A549 treated with DMSO at 1 μM for 4 hours (cell line): ENCODE measurements around the gene BANK1. TPM values are rescaled to one million over a fixed set of nuclear protein-coding genes. Genes with fewer than 3 reads are reported as not detected.

ENCODE experiments used
- total RNA-seq: library from RNA; stranded (reverse); fragments of 200-300 nt; extraction: Qiagen RNA extraction; gene quantifications from 5 replicates; pipeline ENCODE4 v1.2.3, GENCODE V29; 2022; ENCODE audit warnings: low read depth

The BANK1 gene
- total RNA-seq: 0.81 to 1.1 TPM (median 0.89 TPM) in 5 replicates

DNA sequence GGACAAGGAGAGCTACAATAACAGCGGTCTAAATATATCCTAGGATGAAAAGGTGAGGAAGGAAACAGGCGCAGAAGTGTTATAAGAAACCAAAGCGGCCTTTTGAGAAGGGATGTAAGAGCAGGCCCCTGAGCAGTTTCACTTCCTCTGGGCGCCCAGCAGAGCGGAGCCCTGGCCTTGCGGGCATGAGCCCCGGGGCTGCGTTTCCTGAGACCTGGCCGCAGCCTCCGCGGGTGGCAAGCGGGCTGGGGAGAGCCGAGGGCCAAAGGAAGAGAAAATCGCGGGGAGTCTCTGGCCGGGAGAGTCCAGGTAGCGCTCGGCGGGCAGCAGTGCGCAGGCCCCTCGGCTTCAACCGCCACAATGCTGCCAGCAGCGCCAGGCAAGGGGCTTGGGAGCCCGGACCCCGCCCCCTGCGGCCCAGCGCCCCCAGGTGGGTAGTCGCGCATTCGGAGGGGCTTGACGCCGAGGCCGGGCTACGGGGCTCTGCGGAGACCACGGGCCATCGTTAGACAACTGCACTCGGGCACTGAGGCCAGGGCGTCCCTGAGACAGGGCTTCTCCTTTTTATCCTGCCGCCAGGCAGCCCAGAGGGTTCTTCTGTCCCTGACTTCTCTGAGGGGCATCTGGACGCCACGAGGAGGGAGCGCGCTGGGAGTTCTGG lies at the start of gene BANK1:
TSS of gene BANK1 (plus strand) at position 210 of the 661 bp plus-strand sequence. CDS start at position 361, 151 bp downstream.

